C4-2B (cell line): ENCODE measurements around the gene IFT25.

Source experiments
- CTCF ChIP-seq: fragments of 450-650 bp; conservative IDR thresholded peaks from 2 replicates; pipeline ENCODE4 v1.5.1; 2017; ENCODE audit warnings: mild to moderate bottlenecking
- ZFX ChIP-seq: fragments of 450-650 bp; IDR thresholded peaks from 2 replicates; pipeline ENCODE4 v1.6.1; 2017

- no peak for TF ChIP-seq CTCF
- no peak for TF ChIP-seq ZFX
These were observed 18.0 kb upstream of the IFT25 start for GRCh38 chr1:53963460-53963859.
